Cardiac septum (tissue), 1 donor: ENCODE data around the gene ZFPL1. TPM values are rescaled to one million over a fixed set of nuclear protein-coding genes. Genes with fewer than 3 reads are reported as not detected.

Experiments used
- DNase-seq: peaks from one replicate; pipeline ENCODE4 v3.0.0-alpha.2; 2020; ENCODE audit warnings: low spot score
- intact Hi-C: fragments of 100-400 bp; cut with DNase I; formaldehyde crosslinking; loops from one replicate; pipeline ENCODE4 v1.14.0; 2022
- total RNA-seq: library from RNA; stranded (reverse); fragmentation: NEBNext Ultra II Directional; extraction: Animal tissue kit (Norgen Biotek cat#: 25700); gene quantifications from one replicate; pipeline ENCODE4 v1.2.1, GENCODE V29; 2021
- donor health status: DM: no; HTN: no; CAD: no.

ZFPL1 gene
- total RNA-seq, 1 donor from 2014 or later, result 23.5 TPM

GRCh38 chr11:65086809-65087208, 2.8 kb downstream of the ZFPL1 start:
- intact Hi-C loops, result no loop called here
- DNase-seq, result no peak

- intact Hi-C loops, result no loop called here
- no peak for DNase-seq
Observed at GRCh38 chr11:65087216-65087615, 3.2 kb downstream of the ZFPL1 start.

GRCh38 chr11:65087827-65088226, 3.8 kb downstream of the ZFPL1 start:
- DNase-seq, result no peak
- intact Hi-C loops, result no loop called here

- no peak for DNase-seq
- intact Hi-C loops, result no loop called here
Observed at GRCh38 chr11:65089621-65090020, 5.6 kb downstream of the ZFPL1 start.

- DNase-seq, result no peak
Observed at GRCh38 chr11:65090628-65091027, 6.6 kb downstream of the ZFPL1 start.

GRCh38 chr11:65095427-65095826, 11.4 kb downstream of the ZFPL1 start:
- intact Hi-C loops, result no loop called here

More at GRCh38 chr11:65090628-65091027, 6.6 kb downstream of the ZFPL1 start:
- intact Hi-C loops, result no loop called here

GRCh38 chr11:65095974-65096806, 12.2 kb downstream of the ZFPL1 start, which contains the start of gene VPS51:
TSS of gene VPS51 (plus strand) at chr11:65096214. CDS start at chr11:65096251, 37 bp downstream.
- intact Hi-C loops, result loop anchor here (1.0 kb wide), 1 partner anchor 12 kb away; the partner anchor contains the start of genes CDCA5 and ZFPL1
- peak; percentile 93 for DNase-seq

More at GRCh38 chr11:65095427-65095826, 11.4 kb downstream of the ZFPL1 start:
- DNase-seq, result no peak

- intact Hi-C loops, result loop anchor here (1.0 kb wide), 1 partner anchor 13 kb away; the partner anchor contains the start of genes CDCA5 and ZFPL1
- no peak for DNase-seq
Observed at GRCh38 chr11:65096926-65097325, 12.9 kb downstream of the ZFPL1 start.

- no peak for DNase-seq
- intact Hi-C loops, result no loop called here
Observed at GRCh38 chr11:65100674-65101350, 16.8 kb downstream of the ZFPL1 start.

GRCh38 chr11:65102142-65103095, 18.4 kb downstream of the ZFPL1 start:
- intact Hi-C loops, result no loop called here
- no peak for DNase-seq

- intact Hi-C loops, result no loop called here
- DNase-seq, result no peak
Observed at GRCh38 chr11:65103476-65103875, 19.5 kb downstream of the ZFPL1 start.

GRCh38 chr11:65104628-65105027, 20.6 kb downstream of the ZFPL1 start:
- intact Hi-C loops, result no loop called here
- DNase-seq, result no peak

GRCh38 chr11:65107078-65107477, 23.1 kb downstream of the ZFPL1 start:
- DNase-seq, result no peak
- intact Hi-C loops, result no loop called here

GRCh38 chr11:65107751-65108468, 23.9 kb downstream of the ZFPL1 start:
- no peak for DNase-seq
- intact Hi-C loops, result no loop called here

GRCh38 chr11:65108469-65109123, 24.6 kb downstream of the ZFPL1 start:
- no peak for DNase-seq
- intact Hi-C loops, result no loop called here

- no peak for DNase-seq
- intact Hi-C loops, result no loop called here
Observed at GRCh38 chr11:65109231-65110198, 25.5 kb downstream of the ZFPL1 start.

- intact Hi-C loops, result no loop called here
Observed at GRCh38 chr11:65110354-65110861, 26.4 kb downstream of the ZFPL1 start.

More at GRCh38 chr11:65110354-65110861, 26.4 kb downstream of the ZFPL1 start:
- peak; percentile 92 for DNase-seq
